HG03521 (cell line): Measurements from ENCODE around the gene GPR162.
"Not testable (repeated sequence)": the region's sequence is repeated elsewhere in the genome, so short reads cannot be mapped to it uniquely, and the experiment has no call there.

ENCODE experiments used
- ATAC-seq: cut with Tn5 transposase; IDR thresholded peaks from one replicate; pipeline ENCODE4 v1.9.1; 2021; ENCODE audit warnings: mild to moderate bottlenecking, moderate library complexity; ENCODE audit not compliant: unreplicated experiment

Gene GPR162

GRCh38 chr12:6851921-6852650 is 30.5 kb downstream of the GPR162 start, which contains the start of gene USP5:
TSS of gene USP5 (plus strand) at chr12:6852150. CDS start at chr12:6852180, 30 bp downstream.
- peak; percentile 69 for ATAC-seq

- ATAC-seq: no peak
Observed at GRCh38 chr12:6852651-6853354, 31.2 kb downstream of the GPR162 start.

- ATAC-seq: no peak
Observed at GRCh38 chr12:6853626-6854025, 32.0 kb downstream of the GPR162 start.

GRCh38 chr12:6854036-6854435 is 32.4 kb downstream of the GPR162 start:
- ATAC-seq: no peak

- no peak for ATAC-seq
Observed at GRCh38 chr12:6855322-6855721, 33.7 kb downstream of the GPR162 start.

- ATAC-seq: no peak
Observed at GRCh38 chr12:6858799-6859198, 37.2 kb downstream of the GPR162 start.

GRCh38 chr12:6860116-6860515 is 38.5 kb downstream of the GPR162 start:
- no peak for ATAC-seq

GRCh38 chr12:6860942-6861341 is 39.3 kb downstream of the GPR162 start:
- no peak for ATAC-seq

GRCh38 chr12:6861391-6861790 is 39.8 kb downstream of the GPR162 start:
- no peak for ATAC-seq

- no peak for ATAC-seq
Observed at GRCh38 chr12:6863033-6863432, 41.4 kb downstream of the GPR162 start.

- ATAC-seq: no peak
Observed at GRCh38 chr12:6863586-6864321, 42.1 kb downstream of the GPR162 start.

- not testable (repeated sequence) for ATAC-seq
Observed at GRCh38 chr12:6865307-6865706, 43.7 kb downstream of the GPR162 start.

GRCh38 chr12:6866163-6866919 is 44.7 kb downstream of the GPR162 start:
- no peak for ATAC-seq

- ATAC-seq: no peak
Observed at GRCh38 chr12:6866920-6867412, 45.3 kb downstream of the GPR162 start.

- ATAC-seq: peak; percentile 49
Observed at GRCh38 chr12:6867413-6868210, 46.0 kb downstream of the GPR162 start, which contains the start of gene TPI1. TSS of gene TPI1 (plus strand) at chr12:6867531. CDS start at chr12:6867567, 36 bp downstream.

GRCh38 chr12:6868211-6869048 is 46.8 kb downstream of the GPR162 start:
- no peak for ATAC-seq

GRCh38 chr12:6869049-6870021 is 47.7 kb downstream of the GPR162 start:
- ATAC-seq: no peak

GRCh38 chr12:6870304-6870703 is 48.7 kb downstream of the GPR162 start:
- not testable (repeated sequence) for ATAC-seq
